GM12864 (cell line): ENCODE measurements around the gene COX7B2.

ENCODE experiments used
- DNase-seq: peaks from one replicate; pipeline ENCODE4 v3.0.0-alpha.2; 2011; ENCODE audit warnings: low read depth
- H3K4me3 ChIP-seq: 2 replicates; pipeline ENCODE4 v1.5.1; 2011; ENCODE audit warnings: mild to moderate bottlenecking, low read depth, low read length, control low read depth
- CTCF ChIP-seq: IDR thresholded peaks from 2 replicates; pipeline ENCODE4 v1.5.1; 2011; ENCODE audit warnings: low read depth, mild to moderate bottlenecking, moderate library complexity, low read length, control low read depth, inconsistent platforms; ENCODE audit errors: missing control alignments

COX7B2 gene

GRCh38 chr4:46698891-46699290 lies 210.2 kb downstream of the COX7B2 start:
- no peak for TF ChIP-seq CTCF
- H3K4me3 ChIP-seq = no peak overlapping the region
- no peak for DNase-seq
